OCI-LY3 (cell line): ENCODE results near the gene ELAVL2.
"Not testable (repeated sequence)": the region's sequence is repeated elsewhere in the genome, so short reads cannot be mapped to it uniquely, and the experiment has no call there.

Experiments used
- H2AFZ ChIP-seq: fragments of 200-600, 300-600 bp; shearing (Covaris generic); 2 replicates; pipeline ENCODE4 v1.6.0; 2014; ENCODE audit warnings: antibody characterized with exemption, low read depth, low read length
- H3K27ac ChIP-seq: fragments of 200-600, 300-600 bp; sonication (generic); 2 replicates; pipeline ENCODE4 v1.5.1; 2014; ENCODE audit warnings: mild to moderate bottlenecking, low read length, moderate library complexity, mixed read lengths
- H3K27me3 ChIP-seq: fragments of 200-600, 300-600 bp; sonication (generic); 2 replicates; pipeline ENCODE4 v1.6.1; 2014; ENCODE audit warnings: low read depth, low read length, mixed read lengths
- H3K36me3 ChIP-seq: fragments of 200-600, 300-600 bp; sonication (generic); replicated peaks from 2 replicates; pipeline ENCODE3; 2014; ENCODE audit warnings: low read depth, low read length, mixed read lengths
- H3K4me1 ChIP-seq: fragments of 300-600, 200-600 bp; sonication (generic); 2 replicates; pipeline ENCODE4 v1.6.1; 2014; ENCODE audit warnings: low read length, mixed read lengths
- H3K4me2 ChIP-seq: fragments of 200-600, 300-600 bp; sonication (generic); 2 replicates; pipeline ENCODE4 v1.6.1; 2014; ENCODE audit warnings: low read length, mixed read lengths
- H3K4me3 ChIP-seq: fragments of 300-600, 200-600 bp; sonication (generic); 2 replicates; pipeline ENCODE4 v1.5.1; 2014; ENCODE audit warnings: antibody characterized with exemption, mild to moderate bottlenecking, low read length, moderate library complexity
- H3K79me2 ChIP-seq: fragments of 300-600, 200-600 bp; shearing (Covaris generic); 2 replicates; pipeline ENCODE4 v1.6.1; 2014; ENCODE audit warnings: mild to moderate bottlenecking, low read length, mixed read lengths
- H3K9ac ChIP-seq: fragments of 300-600, 200-600 bp; shearing (Covaris generic); 2 replicates; pipeline ENCODE4 v1.6.0; 2014; ENCODE audit warnings: mild to moderate bottlenecking, low read length, moderate library complexity
- H3K9me3 ChIP-seq: fragments of 200-600, 300-600 bp; shearing (Covaris generic); 2 replicates; pipeline ENCODE4 v1.6.1; 2014; ENCODE audit warnings: low read length, mixed read lengths; ENCODE audit not compliant: insufficient read depth
- H4K20me1 ChIP-seq: fragments of 200-600, 300-600 bp; sonication (generic); 2 replicates; pipeline ENCODE4 v1.6.1; 2016; ENCODE audit warnings: low read length, mixed read lengths; ENCODE audit not compliant: insufficient read depth
- EZH2phosphoT487 ChIP-seq: fragments of 200-600 bp; shearing (Covaris generic); IDR thresholded peaks from 2 replicates; pipeline ENCODE4 v1.6.1; 2018; ENCODE audit warnings: antibody characterized with exemption, mixed run types, low read depth
- TF ChIP-seq, protein P1 (sequence below): fragments of 200-600, 300-600 bp; sonication (generic); IDR thresholded peaks from 2 replicates; pipeline ENCODE4 v1.5.1; 2014; ENCODE audit warnings: antibody characterized with exemption, low read length, low read depth

Gene ELAVL2

DNA sequence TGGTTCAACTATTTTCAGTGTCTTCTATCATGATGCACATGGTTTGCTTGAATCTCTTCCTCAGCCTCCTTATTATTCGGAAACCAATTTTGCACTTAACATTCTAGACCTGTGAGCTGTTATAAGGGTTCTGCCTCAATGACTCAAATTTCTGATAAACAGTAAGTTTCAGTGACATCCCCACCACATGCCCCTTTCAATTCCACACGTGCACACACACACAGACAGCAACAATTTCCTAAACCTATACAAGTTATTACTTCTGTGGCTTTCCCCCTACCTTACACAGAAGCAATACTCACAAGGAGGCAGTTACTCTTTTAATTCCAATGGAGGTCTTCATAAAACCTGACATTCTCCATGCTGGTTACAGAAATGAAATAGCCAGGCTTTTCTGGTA lies 102.4 kb downstream of the ELAVL2 start:
- Histone ChIP-seq H3K27me3 (no peaks in the 10 kb centered on the region), H3K9ac (no peak overlapping the region), H2AFZ (no peak overlapping the region), H3K36me3 (no peaks in the 10 kb centered on the region), H3K9me3 (no peaks in the 10 kb centered on the region), H3K27ac (no peak overlapping the region), H3K79me2 (no peaks in the 10 kb centered on the region), H4K20me1 (no peaks in the 10 kb centered on the region), H3K4me1 (no peaks in the 10 kb centered on the region), H3K4me3 (no peak overlapping the region), H3K4me2 (no peak overlapping the region)
- TF ChIP-seq, protein P1, sequence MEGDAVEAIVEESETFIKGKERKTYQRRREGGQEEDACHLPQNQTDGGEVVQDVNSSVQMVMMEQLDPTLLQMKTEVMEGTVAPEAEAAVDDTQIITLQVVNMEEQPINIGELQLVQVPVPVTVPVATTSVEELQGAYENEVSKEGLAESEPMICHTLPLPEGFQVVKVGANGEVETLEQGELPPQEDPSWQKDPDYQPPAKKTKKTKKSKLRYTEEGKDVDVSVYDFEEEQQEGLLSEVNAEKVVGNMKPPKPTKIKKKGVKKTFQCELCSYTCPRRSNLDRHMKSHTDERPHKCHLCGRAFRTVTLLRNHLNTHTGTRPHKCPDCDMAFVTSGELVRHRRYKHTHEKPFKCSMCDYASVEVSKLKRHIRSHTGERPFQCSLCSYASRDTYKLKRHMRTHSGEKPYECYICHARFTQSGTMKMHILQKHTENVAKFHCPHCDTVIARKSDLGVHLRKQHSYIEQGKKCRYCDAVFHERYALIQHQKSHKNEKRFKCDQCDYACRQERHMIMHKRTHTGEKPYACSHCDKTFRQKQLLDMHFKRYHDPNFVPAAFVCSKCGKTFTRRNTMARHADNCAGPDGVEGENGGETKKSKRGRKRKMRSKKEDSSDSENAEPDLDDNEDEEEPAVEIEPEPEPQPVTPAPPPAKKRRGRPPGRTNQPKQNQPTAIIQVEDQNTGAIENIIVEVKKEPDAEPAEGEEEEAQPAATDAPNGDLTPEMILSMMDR = no peak
- TF ChIP-seq EZH2phosphoT487 = no peak

DNA sequence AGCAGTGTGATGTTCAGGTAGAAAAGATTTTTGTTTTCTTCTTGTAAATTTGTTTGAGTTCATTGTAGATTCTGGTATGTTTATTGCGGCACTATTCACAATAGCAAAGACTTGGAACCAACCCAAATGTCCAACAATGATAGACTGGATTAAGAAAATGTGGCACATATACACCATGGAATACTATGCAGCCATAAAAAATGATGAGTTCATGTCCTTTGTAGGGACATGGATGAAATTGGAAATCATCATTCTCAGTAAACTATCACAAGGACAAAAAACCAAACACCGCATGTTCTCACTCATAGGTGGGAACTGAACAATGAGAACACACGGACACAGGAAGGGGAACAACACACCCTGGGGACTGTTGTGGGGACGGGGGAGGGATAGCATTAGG lies 103.0 kb downstream of the ELAVL2 start:
- H3K27me3 ChIP-seq, H3K9ac ChIP-seq: not testable (repeated sequence)

DNA sequence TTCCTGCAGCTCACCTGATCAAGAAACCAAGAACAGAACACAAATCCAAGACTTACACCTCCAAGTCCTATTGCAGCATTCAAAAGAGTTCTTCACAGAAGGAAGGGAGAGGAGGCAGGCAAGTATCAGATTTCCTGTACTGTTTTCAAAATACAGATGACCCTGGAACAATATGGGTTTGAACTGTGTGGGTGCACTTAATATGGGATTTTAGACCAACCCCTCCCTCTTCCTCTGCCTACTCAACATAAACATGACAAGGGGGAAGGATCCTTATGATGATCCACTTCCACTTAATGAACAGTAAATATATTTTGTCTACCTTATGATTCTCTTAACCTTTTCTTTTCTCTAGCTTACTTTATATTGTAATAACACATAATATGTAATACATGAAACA lies 104.6 kb downstream of the ELAVL2 start:
- Histone ChIP-seq H3K27ac (no peak overlapping the region), H3K27me3 (no peaks in the 10 kb centered on the region), H3K4me3 (no peak overlapping the region), H3K9ac (no peak overlapping the region), H2AFZ (no peak overlapping the region), H3K36me3 (no peaks in the 10 kb centered on the region), H3K4me1 (no peaks in the 10 kb centered on the region), H3K79me2 (no peaks in the 10 kb centered on the region), H3K4me2 (no peak overlapping the region), H3K9me3 (no peaks in the 10 kb centered on the region), H4K20me1 (no peaks in the 10 kb centered on the region)
- TF ChIP-seq, protein P1 = no peak
- TF ChIP-seq EZH2phosphoT487 = no peak

More for the DNA sequence above, 103.0 kb downstream of the ELAVL2 start:
- not testable (repeated sequence) for H3K36me3 ChIP-seq, H2AFZ ChIP-seq, H3K4me2 ChIP-seq, H3K79me2 ChIP-seq, H3K4me3 ChIP-seq, H3K9me3 ChIP-seq, H3K4me1 ChIP-seq, H3K27ac ChIP-seq, H4K20me1 ChIP-seq

DNA sequence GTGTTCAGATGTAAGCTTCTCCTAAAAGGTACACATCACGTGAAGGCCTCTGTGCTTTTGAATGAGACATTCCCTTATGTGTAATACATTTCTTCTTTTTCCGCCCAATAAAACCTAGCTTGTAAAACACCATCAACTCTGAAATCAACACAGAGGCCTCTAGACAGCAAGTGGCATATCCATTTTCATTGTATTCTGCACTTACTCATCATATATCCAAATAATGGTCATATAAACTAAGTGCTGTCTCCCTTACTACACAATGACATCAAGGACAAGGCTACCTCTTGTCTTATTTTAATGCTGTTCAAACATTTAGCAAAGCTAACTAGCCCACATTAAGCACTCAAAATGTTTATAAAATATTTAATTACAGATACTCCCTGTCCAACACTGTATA lies 108.5 kb downstream of the ELAVL2 start:
- Histone ChIP-seq H3K9ac (no peak overlapping the region), H3K4me3 (no peak overlapping the region), H3K4me1 (no peaks in the 10 kb centered on the region), H3K27me3 (no peaks in the 10 kb centered on the region), H3K4me2 (no peak overlapping the region), H2AFZ (no peak overlapping the region), H3K79me2 (no peaks in the 10 kb centered on the region), H4K20me1 (no peaks in the 10 kb centered on the region), H3K9me3 (no peaks in the 10 kb centered on the region), H3K27ac (no peak overlapping the region), H3K36me3 (no peaks in the 10 kb centered on the region)
- TF ChIP-seq, protein P1 = no peak
- no peak for TF ChIP-seq EZH2phosphoT487

DNA sequence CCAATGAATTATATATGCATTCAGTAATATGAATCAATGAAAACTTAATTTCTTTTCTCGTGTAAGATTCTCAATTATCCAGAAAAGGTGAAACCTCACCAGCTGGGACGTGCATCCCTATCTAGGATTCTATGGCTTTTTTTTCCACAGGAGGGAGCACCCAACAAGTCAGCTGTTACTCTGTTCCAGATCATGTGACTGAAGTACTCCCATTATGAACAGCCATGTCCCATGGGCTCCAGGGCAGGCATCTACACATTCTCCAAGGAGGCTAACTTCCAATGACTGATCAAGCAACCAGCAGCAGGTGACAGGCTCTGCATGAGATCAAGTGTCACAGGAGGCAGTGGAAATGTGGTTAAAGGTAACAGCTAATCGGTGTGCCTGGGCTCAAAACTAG lies 118.8 kb downstream of the ELAVL2 start:
- H2AFZ ChIP-seq = no peak overlapping the region
- H3K4me1 ChIP-seq = no peaks in the 10 kb centered on the region
- no peak for TF ChIP-seq EZH2phosphoT487
- TF ChIP-seq, protein P1 = no peak
- H3K27ac ChIP-seq = no peak overlapping the region
- H3K36me3 ChIP-seq = no peaks in the 10 kb centered on the region
- H4K20me1 ChIP-seq = no peaks in the 10 kb centered on the region
- no peaks in the 10 kb centered on the region for H3K27me3 ChIP-seq
- no peaks in the 10 kb centered on the region for H3K79me2 ChIP-seq
- H3K9me3 ChIP-seq = no peaks in the 10 kb centered on the region
- no peak overlapping the region for H3K9ac ChIP-seq
- H3K4me2 ChIP-seq = no peak overlapping the region
- no peak overlapping the region for H3K4me3 ChIP-seq
